ENCODE results near the gene NES.

Gene NES

DNA sequence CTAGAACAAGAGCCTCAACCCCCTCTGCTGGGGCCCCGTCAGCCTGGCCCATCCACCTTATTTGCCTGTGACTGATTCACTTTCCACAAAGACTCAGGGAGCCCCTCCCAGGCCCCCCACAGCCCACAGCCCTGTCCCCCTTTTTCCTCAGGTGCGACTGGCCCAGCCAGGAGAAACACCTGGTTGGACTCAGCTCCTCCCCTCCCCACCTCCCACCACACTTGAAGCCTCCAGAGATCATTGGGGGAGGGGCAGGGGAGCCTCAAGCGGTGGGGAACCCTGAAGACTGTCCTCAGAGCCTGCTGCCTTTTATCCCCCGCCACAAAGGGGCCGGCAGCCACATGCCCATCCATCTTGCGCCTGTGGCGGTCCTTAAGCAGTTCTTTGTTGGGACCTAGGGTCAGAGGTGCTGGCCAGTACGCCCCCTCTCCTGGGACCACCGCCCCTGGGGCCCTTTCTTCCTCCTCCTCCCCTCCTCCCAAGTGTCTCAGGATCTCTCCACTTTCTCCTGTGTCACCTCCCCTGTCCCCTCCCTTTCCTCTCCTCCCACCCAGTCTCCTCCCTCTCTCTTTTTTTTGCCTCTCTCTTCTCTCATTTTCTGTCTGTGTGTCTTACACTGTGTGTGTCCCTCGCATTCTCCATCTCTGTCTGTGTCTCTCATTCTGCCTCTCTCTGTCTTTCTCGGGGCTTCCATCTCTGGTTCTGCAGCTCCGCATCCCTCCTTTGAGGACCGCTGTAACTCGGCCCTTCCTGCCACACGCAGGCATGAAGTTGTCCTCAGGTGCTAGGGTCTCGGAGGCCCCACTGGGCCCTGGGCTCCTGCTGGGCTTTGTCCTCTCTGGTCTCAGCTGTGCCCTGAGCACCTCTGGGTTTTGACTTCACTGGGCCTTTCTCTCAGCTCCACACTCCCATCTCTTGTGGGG is 16.0 kb upstream of the NES start:
- no peaks in the 10 kb centered on the region for H3K9me3 Mint-ChIP-seq
- peaks cover 15% of the 10 kb centered on the region for H3K4me1 Mint-ChIP-seq
- H3K4me3 Mint-ChIP-seq: no peak overlapping the region
- DNase-seq (no peak), ATAC-seq (no peak)
- no peak overlapping the region for H3K27ac Mint-ChIP-seq
- no peaks in the 10 kb centered on the region for H3K36me3 Mint-ChIP-seq (ENCODE audit: low read depth)
- peaks cover 67% of the 10 kb centered on the region for H3K27me3 Mint-ChIP-seq

DNA sequence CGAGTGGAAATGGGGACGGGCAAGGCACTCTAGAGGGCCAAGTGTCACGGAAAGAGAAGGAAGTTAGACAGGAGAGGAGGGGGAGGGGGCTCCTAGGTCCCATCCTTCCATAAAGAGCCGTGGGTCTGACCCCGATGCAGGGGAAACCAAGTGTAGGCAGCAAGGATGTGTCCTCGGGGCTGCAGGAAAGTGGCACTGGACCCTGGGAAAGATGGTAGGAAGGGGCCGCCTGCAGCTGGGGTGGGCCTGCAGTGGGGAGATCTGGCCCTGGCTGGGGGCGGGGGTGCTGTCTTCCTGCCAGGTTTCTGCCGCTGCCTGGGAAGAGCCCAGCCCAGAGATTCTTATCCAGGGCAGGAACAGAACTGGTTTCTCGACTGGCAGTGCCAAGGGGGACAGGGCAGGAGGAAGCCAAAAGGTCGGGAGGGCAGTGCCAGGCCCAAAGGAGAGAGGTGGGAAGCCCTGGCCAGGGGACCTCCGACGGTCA is 15.3 kb upstream of the NES start:
- no peak for DNase-seq
- Mint-ChIP-seq H3K27ac (no peak overlapping the region), H3K4me3 (no peak overlapping the region), H3K4me1 (peaks cover 15% of the 10 kb centered on the region), H3K9me3 (no peaks in the 10 kb centered on the region), H3K36me3 (ENCODE audit: low read depth) (no peaks in the 10 kb centered on the region), H3K27me3 (peaks cover 68% of the 10 kb centered on the region)
- no peak for ATAC-seq

GRCh38 chr1:156691665-156692440 is 14.6 kb upstream of the NES start:
- H3K9me3 Mint-ChIP-seq: no peaks in the 10 kb centered on the region
- H3K4me1 Mint-ChIP-seq: peaks cover 15% of the 10 kb centered on the region
- ATAC-seq: no peak
- no peak overlapping the region for H3K27ac Mint-ChIP-seq
- H3K4me3 Mint-ChIP-seq: no peak overlapping the region
- H3K36me3 Mint-ChIP-seq (ENCODE audit: low read depth): no peaks in the 10 kb centered on the region
- no peak for DNase-seq
- H3K27me3 Mint-ChIP-seq: peaks cover 65% of the 10 kb centered on the region

DNA sequence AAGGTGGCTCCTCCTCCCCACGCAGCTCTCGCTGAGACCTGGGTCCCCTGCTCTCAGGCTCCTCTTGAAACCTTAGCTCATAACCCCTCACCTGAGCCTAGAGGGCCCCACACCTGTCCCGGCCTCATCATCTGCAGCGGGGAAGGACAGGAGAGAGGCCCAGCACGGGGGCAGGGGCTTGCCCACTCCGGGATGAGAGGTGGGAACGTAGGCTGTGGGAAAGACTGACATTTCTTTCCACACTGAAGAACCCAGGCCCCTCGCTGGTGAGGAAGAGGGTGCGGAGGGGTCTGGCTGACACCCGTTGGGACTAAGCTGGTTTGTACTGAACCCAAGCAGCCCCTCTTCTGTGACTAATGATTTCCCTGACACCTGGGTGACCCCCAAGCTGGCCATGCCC is 14.0 kb upstream of the NES start:
- no peak for ATAC-seq
- peaks cover 15% of the 10 kb centered on the region for H3K4me1 Mint-ChIP-seq

DNA sequence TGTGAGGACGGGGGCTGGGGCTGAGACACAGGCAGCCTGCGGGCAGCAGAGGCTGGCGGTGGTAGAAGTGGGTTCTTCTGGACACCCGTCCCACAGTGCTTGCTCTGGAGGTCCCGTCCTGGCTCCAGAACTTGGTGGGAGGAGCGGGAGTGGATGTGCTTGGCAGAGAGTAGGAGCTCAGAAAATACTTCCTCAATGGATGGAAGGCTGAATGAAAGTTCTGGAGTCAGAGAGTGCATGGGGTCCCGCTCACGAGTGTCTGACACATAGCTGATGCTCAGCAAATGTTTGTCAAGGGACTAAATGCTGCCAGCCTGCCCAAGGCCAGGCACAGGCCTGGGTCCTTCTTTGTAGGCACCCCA is 13.4 kb upstream of the NES start:
- no peaks in the 10 kb centered on the region for H3K36me3 Mint-ChIP-seq (ENCODE audit: low read depth)
- peaks cover 15% of the 10 kb centered on the region for H3K4me1 Mint-ChIP-seq
- no peaks in the 10 kb centered on the region for H3K9me3 Mint-ChIP-seq
- H3K4me3 Mint-ChIP-seq: no peak overlapping the region
- ATAC-seq (no peak), DNase-seq (no peak)
- no peak overlapping the region for H3K27ac Mint-ChIP-seq
- peaks cover 60% of the 10 kb centered on the region for H3K27me3 Mint-ChIP-seq

More for the DNA sequence above, 14.0 kb upstream of the NES start:
- no peak for DNase-seq
- H3K9me3 Mint-ChIP-seq: no peaks in the 10 kb centered on the region
- no peaks in the 10 kb centered on the region for H3K36me3 Mint-ChIP-seq (ENCODE audit: low read depth)
- H3K27me3 Mint-ChIP-seq: peaks cover 60% of the 10 kb centered on the region
- H3K27ac Mint-ChIP-seq: no peak overlapping the region
- no peak overlapping the region for H3K4me3 Mint-ChIP-seq

DNA sequence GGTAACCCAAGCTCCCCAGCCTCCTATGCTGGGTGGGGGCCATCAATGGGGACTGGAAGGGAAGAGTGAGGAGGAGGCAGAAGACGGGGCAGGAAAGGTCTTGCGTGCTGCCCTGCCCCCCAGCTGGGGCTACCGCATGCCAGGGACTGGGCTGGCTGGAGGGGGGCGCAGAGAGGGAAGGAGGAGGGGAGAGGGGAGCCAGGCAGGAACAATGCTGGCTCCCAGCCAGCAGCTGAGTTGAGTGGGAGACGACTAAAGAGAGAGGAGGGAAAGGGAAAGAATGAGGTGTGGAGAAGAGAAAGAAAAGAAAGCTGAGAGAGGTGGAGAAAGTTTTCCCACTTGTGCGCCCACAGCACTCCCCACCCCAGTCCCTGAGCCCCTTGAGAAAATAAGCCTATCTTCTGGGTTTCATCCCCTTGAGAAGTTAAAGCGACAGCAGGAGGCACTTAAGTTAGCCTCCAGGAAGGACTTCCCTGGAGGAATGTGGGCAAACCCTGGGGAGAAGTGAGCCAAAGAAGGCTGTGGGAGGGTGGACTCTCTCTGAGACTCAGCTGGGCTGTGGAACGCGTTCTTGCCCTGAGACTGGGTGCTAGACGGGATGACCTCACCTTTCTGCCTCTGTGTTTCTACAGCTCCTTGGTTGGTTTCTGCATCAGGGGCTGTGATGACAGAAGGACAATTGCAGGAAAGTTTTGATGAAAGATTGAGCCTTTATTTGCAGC is 12.9 kb upstream of the NES start:
- Mint-ChIP-seq H3K4me3 (no peak overlapping the region), H3K27me3 (peaks cover 60% of the 10 kb centered on the region), H3K4me1 (peaks cover 15% of the 10 kb centered on the region), H3K36me3 (ENCODE audit: low read depth) (no peaks in the 10 kb centered on the region), H3K27ac (no peak overlapping the region), H3K9me3 (no peaks in the 10 kb centered on the region)
- no peak for ATAC-seq
- no peak for DNase-seq

GRCh38 chr1:156689035-156689952 is 12.1 kb upstream of the NES start:
- Mint-ChIP-seq H3K9me3 (no peaks in the 10 kb centered on the region), H3K4me1 (peaks cover 21% of the 10 kb centered on the region), H3K27me3 (peaks cover 56% of the 10 kb centered on the region), H3K27ac (no peak overlapping the region), H3K4me3 (no peak overlapping the region), H3K36me3 (ENCODE audit: low read depth) (no peaks in the 10 kb centered on the region)
- peak; percentile 91 for ATAC-seq
- DNase-seq: peak; percentile 79

GRCh38 chr1:156684227-156684782 is 7.1 kb upstream of the NES start:
- DNase-seq: peak; percentile 27
- peaks cover 21% of the 10 kb centered on the region for H3K4me1 Mint-ChIP-seq
- H3K27ac Mint-ChIP-seq: no peak overlapping the region
- no peaks in the 10 kb centered on the region for H3K36me3 Mint-ChIP-seq (ENCODE audit: low read depth)
- peak; percentile 80 for ATAC-seq
- peaks cover 30% of the 10 kb centered on the region for H3K27me3 Mint-ChIP-seq
- H3K4me3 Mint-ChIP-seq: no peak overlapping the region
- H3K9me3 Mint-ChIP-seq: no peaks in the 10 kb centered on the region

- Mint-ChIP-seq H3K27ac (no peak overlapping the region), H3K9me3 (no peaks in the 10 kb centered on the region), H3K4me1 (peaks cover 20% of the 10 kb centered on the region), H3K27me3 (peaks cover 35% of the 10 kb centered on the region), H3K36me3 (ENCODE audit: low read depth) (no peaks in the 10 kb centered on the region), H3K4me3 (no peak overlapping the region)
- ATAC-seq (no peak), DNase-seq (no peak)
Observed at GRCh38 chr1:156682166-156682890, 5.1 kb upstream of the NES start.

GRCh38 chr1:156681196-156681960 is 4.2 kb upstream of the NES start:
- Mint-ChIP-seq H3K36me3 (ENCODE audit: low read depth) (no peaks in the 10 kb centered on the region), H3K9me3 (no peaks in the 10 kb centered on the region), H3K4me1 (peaks cover 21% of the 10 kb centered on the region), H3K27me3 (peaks cover 39% of the 10 kb centered on the region), H3K27ac (no peak overlapping the region), H3K4me3 (no peak overlapping the region)
- ATAC-seq: no peak
- no peak for DNase-seq

DNA sequence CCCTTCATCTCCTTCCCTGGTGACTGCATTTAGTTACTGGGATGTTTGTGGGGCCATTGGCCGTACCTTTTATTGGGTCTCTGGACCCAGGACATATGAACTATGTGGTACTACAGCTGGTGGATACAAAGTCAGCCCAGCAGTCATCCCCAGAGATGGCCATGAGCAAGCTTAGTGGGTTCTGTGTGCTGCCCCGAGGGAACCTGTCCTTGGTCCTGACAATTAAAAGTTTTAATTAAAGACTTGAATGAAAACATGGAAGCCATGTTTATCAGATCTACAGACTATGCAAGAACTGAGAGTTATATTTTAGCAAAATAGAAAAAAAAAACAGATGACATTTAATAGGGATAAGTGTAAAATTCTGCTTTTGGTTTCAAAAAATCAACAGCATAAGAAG is 2.8 kb upstream of the NES start:
- Mint-ChIP-seq H3K27me3 (peaks cover 49% of the 10 kb centered on the region), H3K4me3 (no peak overlapping the region), H3K27ac (no peak overlapping the region), H3K4me1 (peaks cover 21% of the 10 kb centered on the region), H3K36me3 (ENCODE audit: low read depth) (no peaks in the 10 kb centered on the region), H3K9me3 (no peaks in the 10 kb centered on the region)
- DNase-seq (no peak), ATAC-seq (no peak)

All from activated naive CD8-positive, alpha-beta T cell treated with anti-CD3 and anti-CD28 coated beads, Interleukin-2, amount 50 U/mL, for 24 hours (primary cell).